Calu3 (cell line): Measurements from ENCODE around the gene MYL4. TPM values are rescaled to one million over a fixed set of nuclear protein-coding genes. Genes with fewer than 3 reads are reported as not detected.

Source experiments
- BruUV-seq: library from RNA; stranded (reverse); fragments of 400-500 nt; replicated peaks from 2 replicates; lab custom pipeline; 2021; lab: Mats Ljungman, UMichigan
- CTCF ChIA-PET: fragments of 300-600 bp; sonication (Branson Sonifier 250); formaldehyde crosslinking; loops from one replicate; lab custom pipeline; 2022; ENCODE audit warnings: antibody characterized with exemption; lab: Charles Lee
- DNase-seq: peaks from one replicate; pipeline ENCODE4 v3.0.0; 2022
- H3K27ac Mint-ChIP-seq: one replicate; pipeline ENCODE4 v1.8.0; 2022; ENCODE audit warnings: mixed read lengths; ENCODE audit not compliant: unreplicated experiment
- H3K27me3 Mint-ChIP-seq: one replicate; pipeline ENCODE4 v1.8.0; 2022; ENCODE audit warnings: mixed read lengths; ENCODE audit not compliant: unreplicated experiment
- H3K36me3 Mint-ChIP-seq: one replicate; pipeline ENCODE4 v1.8.0; 2022; ENCODE audit warnings: mild to moderate bottlenecking, moderate library complexity, mixed read lengths; ENCODE audit not compliant: insufficient read depth, unreplicated experiment
- H3K4me1 Mint-ChIP-seq: one replicate; pipeline ENCODE4 v1.8.0; 2022; ENCODE audit warnings: mild to moderate bottlenecking, low read depth, mixed read lengths; ENCODE audit not compliant: unreplicated experiment
- H3K4me3 Mint-ChIP-seq: one replicate; pipeline ENCODE4 v1.8.0; 2022; ENCODE audit warnings: mild to moderate bottlenecking, low read depth, moderate library complexity, mixed read lengths; ENCODE audit not compliant: unreplicated experiment
- H3K9me3 Mint-ChIP-seq: one replicate; pipeline ENCODE4 v1.8.0; 2022; ENCODE audit warnings: low read depth, mixed read lengths; ENCODE audit not compliant: unreplicated experiment
- CTCF ChIP-seq: fragments of 200-600 bp; IDR thresholded peaks from one replicate; pipeline ENCODE4 v1.8.0; 2022; ENCODE audit warnings: antibody characterized with exemption; ENCODE audit not compliant: unreplicated experiment
- intact Hi-C: fragments of 100-400 bp; cut with micrococcal nuclease; formaldehyde crosslinking; loops from one replicate; pipeline ENCODE4 v1.10.0; 2022; ENCODE audit not compliant: unreplicated experiment
- total RNA-seq: library from RNA; stranded (reverse); gene quantifications from 2 replicates; pipeline ENCODE4 v1.2.3, GENCODE V29; 2022

MYL4 gene
- total RNA-seq, 1 experiment from 2014 or later = not detected

- no peak for DNase-seq
- Mint-ChIP-seq H3K4me3 (no peak overlapping the region), H3K27me3 (no peaks in the 10 kb centered on the region), H3K4me1 (peaks cover 33% of the 10 kb centered on the region), H3K9me3 (peaks cover 2% of the 10 kb centered on the region), H3K27ac (no peak overlapping the region), H3K36me3 (no peaks in the 10 kb centered on the region)
- no TSS peak for BruUV-seq
- intact Hi-C loops = no loop called here
- CTCF ChIA-PET = interaction anchor here (2.2 kb wide), 1 partner anchor 14 kb away, joined by 4 read pairs; no protein-coding TSS in a partner anchor
- no peak for TF ChIP-seq CTCF
These were observed 11.4 kb downstream of the MYL4 start for GRCh38 chr17:47220531-47220999.

GRCh38 chr17:47221154-47221553, 12.0 kb downstream of the MYL4 start:
- peaks cover 2% of the 10 kb centered on the region for H3K9me3 Mint-ChIP-seq
- peaks cover 39% of the 10 kb centered on the region for H3K4me1 Mint-ChIP-seq
- no peaks in the 10 kb centered on the region for H3K36me3 Mint-ChIP-seq
- no peak overlapping the region for H3K27ac Mint-ChIP-seq
- TF ChIP-seq CTCF = no peak
- no TSS peak for BruUV-seq
- CTCF ChIA-PET = interaction anchor here (2.2 kb wide), 1 partner anchor 15 kb away, joined by 4 read pairs; no protein-coding TSS in a partner anchor
- DNase-seq = no peak
- no peaks in the 10 kb centered on the region for H3K27me3 Mint-ChIP-seq
- intact Hi-C loops = no loop called here
- no peak overlapping the region for H3K4me3 Mint-ChIP-seq

GRCh38 chr17:47222047-47222446, 12.9 kb downstream of the MYL4 start:
- intact Hi-C loops = no loop called here
- H3K4me3 Mint-ChIP-seq = no peak overlapping the region
- BruUV-seq = no TSS peak

GRCh38 chr17:47223007-47223406, 13.9 kb downstream of the MYL4 start:
- peaks cover 41% of the 10 kb centered on the region for H3K4me1 Mint-ChIP-seq

More at GRCh38 chr17:47222047-47222446, 12.9 kb downstream of the MYL4 start:
- no peak for DNase-seq
- Mint-ChIP-seq H3K27ac (no peak overlapping the region), H3K36me3 (no peaks in the 10 kb centered on the region), H3K9me3 (peaks cover 2% of the 10 kb centered on the region), H3K27me3 (no peaks in the 10 kb centered on the region), H3K4me1 (peaks cover 41% of the 10 kb centered on the region)
- no peak for TF ChIP-seq CTCF
- CTCF ChIA-PET = interaction anchor here (0.5 kb wide), 1 partner anchor 87 kb away, joined by 8 read pairs; no protein-coding TSS in a partner anchor

More at GRCh38 chr17:47223007-47223406, 13.9 kb downstream of the MYL4 start:
- CTCF ChIA-PET = no interaction called here
- intact Hi-C loops = no loop called here
- TF ChIP-seq CTCF = no peak
- no TSS peak for BruUV-seq
- Mint-ChIP-seq H3K27ac (peak overlapping the region; percentile 2), H3K4me3 (no peak overlapping the region), H3K9me3 (peaks cover 2% of the 10 kb centered on the region), H3K27me3 (no peaks in the 10 kb centered on the region), H3K36me3 (no peaks in the 10 kb centered on the region)
- no peak for DNase-seq
